SK-N-SH treated with all-trans-retinoic acid at 6 μM for 48 hours (cell line): ENCODE data around the gene DENND1A.

Experiments used
- BACH2 ChIP-seq: fragments of 250-450 bp; sonication (Bioruptor Pico); IDR thresholded peaks from 2 replicates; pipeline ENCODE4 v1.9.0; 2021; ENCODE audit warnings: mild to moderate bottlenecking, borderline replicate concordance
- CSRNP3 ChIP-seq: fragments of 250-450 bp; sonication (Bioruptor Pico); IDR thresholded peaks from 2 replicates; pipeline ENCODE4 v1.5.1; 2021; ENCODE audit warnings: mild to moderate bottlenecking, moderate library complexity
- GLIS3 ChIP-seq: fragments of 250-450 bp; sonication (Bioruptor Pico); IDR thresholded peaks from 2 replicates; pipeline ENCODE4 v1.5.0; 2020; ENCODE audit warnings: mild to moderate bottlenecking, moderate library complexity
- ISL1 ChIP-seq: fragments of 250-450 bp; sonication (Bioruptor Pico); IDR thresholded peaks from 2 replicates; pipeline ENCODE4 v2.1.2; 2022; ENCODE audit warnings: mild to moderate bottlenecking, moderate library complexity
- PATZ1 ChIP-seq: fragments of 250-450 bp; sonication (Bioruptor Pico); IDR thresholded peaks from 2 replicates; pipeline ENCODE4 v1.8.0; 2020; ENCODE audit warnings: mild to moderate bottlenecking, moderate library complexity, borderline replicate concordance
- RARB ChIP-seq: fragments of 250-450 bp; sonication (Bioruptor Pico); IDR thresholded peaks from 2 replicates; pipeline ENCODE4 v1.8.0; 2021; ENCODE audit warnings: mild to moderate bottlenecking, moderate library complexity
- SNAI2 ChIP-seq: fragments of 250-450 bp; sonication (Bioruptor Pico); IDR thresholded peaks from 2 replicates; pipeline ENCODE4 v1.5.0; 2020; ENCODE audit warnings: mild to moderate bottlenecking, moderate library complexity
- TCF4 ChIP-seq: fragments of 250-450 bp; sonication (Bioruptor Pico); IDR thresholded peaks from 2 replicates; pipeline ENCODE4 v1.8.0; 2021; ENCODE audit warnings: mild to moderate bottlenecking, moderate library complexity, borderline replicate concordance
- TOX ChIP-seq: fragments of 250-450 bp; sonication (Bioruptor Pico); IDR thresholded peaks from 2 replicates; pipeline ENCODE4 v1.8.0; 2021; ENCODE audit warnings: mild to moderate bottlenecking, moderate library complexity, borderline replicate concordance
- ZFP3 ChIP-seq: fragments of 250-450 bp; sonication (Bioruptor Pico); IDR thresholded peaks from 2 replicates; pipeline ENCODE4 v1.5.0; 2020; ENCODE audit warnings: mild to moderate bottlenecking, moderate library complexity
- ZFP30 ChIP-seq: fragments of 450-650 bp; formaldehyde crosslinking; IDR thresholded peaks from 2 replicates; pipeline ENCODE4 v1.5.0; 2022; ENCODE audit warnings: mild to moderate bottlenecking, moderate library complexity
- ZNF70 ChIP-seq: fragments of 450-650 bp; formaldehyde crosslinking; IDR thresholded peaks from 2 replicates; pipeline ENCODE4 v1.5.0; 2020; ENCODE audit warnings: mild to moderate bottlenecking, moderate library complexity

GRCh38 chr9:123369296-123369695, 560.6 kb downstream of the DENND1A start:
- TF ChIP-seq SNAI2 (CRISPR knock-in tag) = no peak
- TF ChIP-seq ZFP30 (CRISPR knock-in tag) = no peak
- no peak for TF ChIP-seq BACH2
- TF ChIP-seq PATZ1 (CRISPR knock-in tag) = no peak
- TF ChIP-seq RARB (CRISPR knock-in tag) = no peak
- no peak for TF ChIP-seq ZNF70 (CRISPR knock-in tag)
- no peak for TF ChIP-seq TOX (CRISPR knock-in tag)
- TF ChIP-seq CSRNP3 (CRISPR knock-in tag) = no peak
- no peak for TF ChIP-seq TCF4
- no peak for TF ChIP-seq GLIS3 (CRISPR knock-in tag)
- TF ChIP-seq ISL1 = no peak
- peak; percentile 98 for TF ChIP-seq ZFP3 (CRISPR knock-in tag)
